Measurements from ENCODE around the gene IGSF1. TPM values are rescaled to one million over a fixed set of nuclear protein-coding genes. Genes with fewer than 3 reads are reported as not detected.

IGSF1 gene
- total and polyA plus RNA-seq, 2 of the 4 experiments (the other 2 are of a cell fraction) = not detected

GRCh38 chrX:131298846-131299245 is 9.7 kb upstream of the IGSF1 start:
- no peak overlapping the region for H3K4me2 ChIP-seq (ENCODE audit: low read depth, low read length)
- ChIA-PET POLR2A (ENCODE audit: unreplicated experiment) (no interaction called here), CTCF (interaction anchor here (0.5 to 0.6 kb wide), 2 partner anchors 31 to 772 kb away, joined by 3 to 4 read pairs; no protein-coding TSS in a partner anchor)
- no peak overlapping the region for H3K14ac ChIP-seq (replicated peaks; ENCODE audit: low read depth, low read length)
- no peaks in the 10 kb centered on the region for H3K36me3 ChIP-seq (ENCODE audit: control insufficient read depth, insufficient read depth, low read length)
- no peak overlapping the region for H2BK5ac ChIP-seq (ENCODE audit: low read depth, low read length, poor library complexity, severe bottlenecking)
- no peaks in the 10 kb centered on the region for H3K9me1 ChIP-seq (ENCODE audit: insufficient read depth, low read length)
- in situ Hi-C loops (cut with MboI; ENCODE audit: low sequenced_read_pairs) = no loop called here
- no peaks in the 10 kb centered on the region for H3K79me1 ChIP-seq (ENCODE audit: low read depth in 1 of 2, low read length in 2 of 2)
- H2BK20ac ChIP-seq (ENCODE audit: low read depth, low read length) = no peak overlapping the region
- H3K4me1 ChIP-seq (ENCODE audit: control insufficient read depth, insufficient read depth, low read length) = no peaks in the 10 kb centered on the region
- H2BK15ac ChIP-seq (ENCODE audit: low read depth, low read length) = no peak overlapping the region
- TF ChIP-seq FOS (IDR thresholded peaks at IDR 0.05; ENCODE audit: low read depth, low read length) (no peak), SMC3 (IDR thresholded peaks at IDR 0.05; ENCODE audit: low read depth, low read length) (no peak), MAZ (IDR thresholded peaks at IDR 0.05; ENCODE audit: borderline replicate concordance, low read depth, low read length) (no peak), RCOR1 (IDR thresholded peaks at IDR 0.05; ENCODE audit: insufficient replicate concordance, low read length) (no peak), MXI1 (IDR thresholded peaks at IDR 0.05; ENCODE audit: borderline replicate concordance, low read depth, low read length) (no peak), USF2 (IDR thresholded peaks at IDR 0.05; ENCODE audit: low read depth, low read length) (no peak), MAFK (IDR thresholded peaks at IDR 0.05; ENCODE audit: low read depth, low read length) (no peak), POLR2A (IDR thresholded peaks at IDR 0.05; ENCODE audit: low read depth, low read length) (no peak), CHD1 (IDR thresholded peaks at IDR 0.05; ENCODE audit: low read depth, low read length) (no peak), RAD21 (IDR thresholded peaks at IDR 0.05; ENCODE audit: low read length) (no peak), ELK1 (IDR thresholded peaks at IDR 0.05; ENCODE audit: borderline replicate concordance, low read depth, low read length) (no peak), RFX5 (IDR thresholded peaks at IDR 0.05; ENCODE audit: low read depth, low read length) (no peak), CEBPB (IDR thresholded peaks at IDR 0.05; ENCODE audit: low read depth, low read length) (no peak), NFE2L2 (IDR thresholded peaks at IDR 0.05; ENCODE audit: low read depth, low read length) (no peak), BHLHE40 (IDR thresholded peaks at IDR 0.05; ENCODE audit: low read depth, low read length) (no peak)
- TF ChIP-seq, protein P1, sequence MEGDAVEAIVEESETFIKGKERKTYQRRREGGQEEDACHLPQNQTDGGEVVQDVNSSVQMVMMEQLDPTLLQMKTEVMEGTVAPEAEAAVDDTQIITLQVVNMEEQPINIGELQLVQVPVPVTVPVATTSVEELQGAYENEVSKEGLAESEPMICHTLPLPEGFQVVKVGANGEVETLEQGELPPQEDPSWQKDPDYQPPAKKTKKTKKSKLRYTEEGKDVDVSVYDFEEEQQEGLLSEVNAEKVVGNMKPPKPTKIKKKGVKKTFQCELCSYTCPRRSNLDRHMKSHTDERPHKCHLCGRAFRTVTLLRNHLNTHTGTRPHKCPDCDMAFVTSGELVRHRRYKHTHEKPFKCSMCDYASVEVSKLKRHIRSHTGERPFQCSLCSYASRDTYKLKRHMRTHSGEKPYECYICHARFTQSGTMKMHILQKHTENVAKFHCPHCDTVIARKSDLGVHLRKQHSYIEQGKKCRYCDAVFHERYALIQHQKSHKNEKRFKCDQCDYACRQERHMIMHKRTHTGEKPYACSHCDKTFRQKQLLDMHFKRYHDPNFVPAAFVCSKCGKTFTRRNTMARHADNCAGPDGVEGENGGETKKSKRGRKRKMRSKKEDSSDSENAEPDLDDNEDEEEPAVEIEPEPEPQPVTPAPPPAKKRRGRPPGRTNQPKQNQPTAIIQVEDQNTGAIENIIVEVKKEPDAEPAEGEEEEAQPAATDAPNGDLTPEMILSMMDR (conservative IDR thresholded peaks at IDR 0.05; ENCODE audit: low read depth, low read length) = no peak
- no TSS peak for BruUV-seq (replicated peaks)
- no peak overlapping the region for H2BK120ac ChIP-seq (ENCODE audit: low read depth, low read length)
- H4K91ac ChIP-seq (ENCODE audit: insufficient read depth, low read depth, low read length) = no peak overlapping the region
- H3K9ac ChIP-seq (ENCODE audit: low read depth, low read length) = no peak overlapping the region
- H4K5ac ChIP-seq (ENCODE audit: low read depth, low read length) = no peak overlapping the region
- ATAC-seq (ENCODE audit: low read depth) (no peak), DNase-seq (no peak)
- peaks cover 6% of the 10 kb centered on the region; the same call in 1 of the 2 replicates for H3K27me3 ChIP-seq (ENCODE audit: control insufficient read depth, insufficient read depth, low read length)
- H3K4me3 ChIP-seq (ENCODE audit: insufficient read depth, low read depth, low read length) = no peak overlapping the region
- H3K27ac ChIP-seq (ENCODE audit: insufficient read depth, low read length) = no peak overlapping the region
- H4K20me1 ChIP-seq (ENCODE audit: insufficient read depth, low read length) = no peaks in the 10 kb centered on the region
- H2AFZ ChIP-seq (replicated peaks; ENCODE audit: low read length, poor library complexity) = no peak overlapping the region
- H3K4ac ChIP-seq (ENCODE audit: low read depth, low read length) = no peak overlapping the region
- H2AK9ac ChIP-seq (replicated peaks; ENCODE audit: low read depth, low read length, poor library complexity) = no peak overlapping the region
- no CpG with 5 or more reads among the region's 3 CpGs for WGBS, 2 experiments (ENCODE audit: extremely low coverage in 2 of 2, insufficient read length in 1 of 2)
- intact Hi-C loops (cut with micrococcal nuclease) = no loop called here
- no peak overlapping the region for H3K56ac ChIP-seq (ENCODE audit: extremely low read depth, insufficient read depth, low read length)
- H3K18ac ChIP-seq (ENCODE audit: low read depth, low read length) = no peak overlapping the region
- H2AK5ac ChIP-seq (ENCODE audit: low read depth, low read length) = no peak overlapping the region
- no peak overlapping the region for H4K8ac ChIP-seq (ENCODE audit: low read depth in 2 of 2, low read length in 2 of 2)
- no peak overlapping the region for H3K23ac ChIP-seq (ENCODE audit: low read depth, low read length)
- H3K9me3 ChIP-seq (ENCODE audit: control insufficient read depth, insufficient read depth, low read length) = no peaks in the 10 kb centered on the region; the same call in 1 of the 2 replicates
- dilution Hi-C loops (cut with HindIII; ENCODE audit: low sequenced_read_pairs, unreplicated experiment) = no loop called here

Data from IMR-90 (cell line).